C4-2B (cell line): Measurements from ENCODE around the gene PTGER4.

Experiments used
- CTCF ChIP-seq: fragments of 450-650 bp; conservative IDR thresholded peaks from 2 replicates; pipeline ENCODE4 v1.5.1; 2017; ENCODE audit warnings: mild to moderate bottlenecking
- ZFX ChIP-seq: fragments of 450-650 bp; IDR thresholded peaks from 2 replicates; pipeline ENCODE4 v1.6.1; 2017

- no peak for TF ChIP-seq CTCF
- no peak for TF ChIP-seq ZFX
Observed at GRCh38 chr5:40683305-40683704, 3.6 kb downstream of the PTGER4 start.
